HCEC 1CT (cell line): ENCODE results near the gene RHBDD1.

Source experiments
- DNase-seq: peaks from one replicate; pipeline ENCODE4 v3.0.0-alpha.2; 2017

The RHBDD1 gene

GRCh38 chr2:226847090-226847489 is 11.2 kb downstream of the RHBDD1 start:
- DNase-seq = no peak

GRCh38 chr2:226847511-226847910 is 11.7 kb downstream of the RHBDD1 start:
- DNase-seq = no peak

GRCh38 chr2:226849349-226849748 is 13.5 kb downstream of the RHBDD1 start:
- no peak for DNase-seq

- DNase-seq = no peak
Measured at GRCh38 chr2:226850024-226850423, 14.2 kb downstream of the RHBDD1 start.

- DNase-seq = no peak
Measured at GRCh38 chr2:226855787-226856186, 19.9 kb downstream of the RHBDD1 start.

GRCh38 chr2:226860087-226860486 is 24.2 kb downstream of the RHBDD1 start:
- no peak for DNase-seq

GRCh38 chr2:226862623-226863022 is 26.8 kb downstream of the RHBDD1 start:
- DNase-seq = no peak

GRCh38 chr2:226865273-226865672 is 29.4 kb downstream of the RHBDD1 start:
- no peak for DNase-seq

- no peak for DNase-seq
Measured at GRCh38 chr2:226865710-226866109, 29.9 kb downstream of the RHBDD1 start.

- DNase-seq = no peak
Measured at GRCh38 chr2:226868331-226869162, 32.7 kb downstream of the RHBDD1 start.

- DNase-seq = no peak
Measured at GRCh38 chr2:226869371-226869770, 33.5 kb downstream of the RHBDD1 start.

GRCh38 chr2:226873051-226873620 is 37.3 kb downstream of the RHBDD1 start:
- peak; percentile 26 for DNase-seq

- DNase-seq = no peak
Measured at GRCh38 chr2:226873826-226874225, 38.0 kb downstream of the RHBDD1 start.

- DNase-seq = no peak
Measured at GRCh38 chr2:226874749-226875148, 38.9 kb downstream of the RHBDD1 start.

- DNase-seq = no peak
Measured at GRCh38 chr2:226875438-226876225, 39.8 kb downstream of the RHBDD1 start.

- no peak for DNase-seq
Measured at GRCh38 chr2:226877491-226877890, 41.6 kb downstream of the RHBDD1 start.

- DNase-seq = no peak
Measured at GRCh38 chr2:226881287-226881686, 45.4 kb downstream of the RHBDD1 start.

- DNase-seq = peak; percentile 22
Measured at GRCh38 chr2:226882606-226883005, 46.8 kb downstream of the RHBDD1 start.

GRCh38 chr2:226883296-226883795 is 47.5 kb downstream of the RHBDD1 start:
- no peak for DNase-seq

GRCh38 chr2:226884166-226884565 is 48.3 kb downstream of the RHBDD1 start:
- no peak for DNase-seq

- DNase-seq = peak; percentile 73
Measured at GRCh38 chr2:226885769-226886435, 50.0 kb downstream of the RHBDD1 start.

- peak; percentile 86 for DNase-seq
Measured at GRCh38 chr2:226887940-226888339, 52.1 kb downstream of the RHBDD1 start.

GRCh38 chr2:226888378-226888965 is 52.6 kb downstream of the RHBDD1 start:
- DNase-seq = peak; percentile 60
